Upper lobe of left lung (tissue), 6 donors: Measurements from ENCODE around the gene ZNF793. TPM values are rescaled to one million over a fixed set of nuclear protein-coding genes. Genes with fewer than 3 reads are reported as not detected.

ENCODE experiments used
- ATAC-seq, 2 donors: fragments of 200-7000 bp; cut with Tn5 transposase; one replicate each; pipeline ENCODE4 v1.9.1; 2022; ENCODE audit warnings: mild to moderate bottlenecking in 2 of 2, moderate library complexity in 2 of 2; ENCODE audit not compliant: low FRiP score in 2 of 2
- DNase-seq, 2 donors: peaks; one replicate each; pipeline ENCODE4 v3.0.0-alpha.2; 2019 to 2020
- H3K27ac ChIP-seq, 4 donors: fragments of 200-600 bp; sonication (generic); one replicate each; pipeline ENCODE4 v1.5.1; 2016 to 2019
- H3K27me3 ChIP-seq, 4 donors: fragments of 200-600 bp; sonication (generic); one replicate each; pipeline ENCODE4 v1.5.1; 2017 to 2019
- H3K36me3 ChIP-seq, 4 donors: fragments of 200-600 bp; sonication (generic); one replicate each; pipeline ENCODE4 v1.5.1; 2016 to 2019
- H3K4me1 ChIP-seq, 4 donors: fragments of 200-600 bp; sonication (generic); one replicate each; pipeline ENCODE4 v1.5.1; 2018 to 2019
- H3K4me3 ChIP-seq, 4 donors: fragments of 200-600 bp; sonication (generic); one replicate each; pipeline ENCODE4 v1.5.1; 2017 to 2019; ENCODE audit warnings: mild to moderate bottlenecking in 2 of 4, moderate library complexity in 1 of 4
- H3K9me3 ChIP-seq, 4 donors: fragments of 200-600 bp; sonication (generic); one replicate each; pipeline ENCODE4 v1.5.1; 2018 to 2019
- EP300 ChIP-seq, 4 donors: sonication (generic); formaldehyde crosslinking; IDR thresholded peaks; one replicate each; pipeline ENCODE4 v1.5.1; 2017; ENCODE audit warnings: antibody characterized with exemption in 4 of 4, control low read depth in 2 of 4
- POLR2A ChIP-seq, 4 donors: fragments of 450-650 bp; IDR thresholded peaks; one replicate each; pipeline ENCODE4 v1.5.1; 2016 to 2017; ENCODE audit warnings: antibody characterized with exemption in 4 of 4, mild to moderate bottlenecking in 2 of 4
- POLR2AphosphoS5 ChIP-seq, 2 donors: sonication (generic); formaldehyde crosslinking; IDR thresholded peaks; one replicate each; pipeline ENCODE4 v1.5.1; 2017; ENCODE audit warnings: antibody characterized with exemption in 2 of 2
- WGBS, 2 donors: methylation state at CpG; one replicate each; pipeline ENCODE4 v1.1.5; 2017 to 2018; 5-methylcytosine and 5-hydroxymethylcytosine counted together
- total RNA-seq, 6 donors: library from RNA; depleted of rRNA in 4 of 6; stranded (reverse); fragments of >200 nt in 4 of 6; gene quantifications; one replicate each; pipeline versions ENCODE4 v1.1.0 to v1.2.1, GENCODE V29; 2016 to 2021
- TF ChIP-seq, protein P1 (sequence below), 6 experiments: fragments of 450-650 bp in 4 of 6; fragments of 200-600 bp in 2 of 6; sonication (generic) in 2 of 6; IDR thresholded peaks; one replicate each; pipeline ENCODE4 v1.5.1; 2016 to 2019; ENCODE audit warnings: antibody characterized with exemption in 6 of 6
- donor health status: DM: no; HTN: no; CAD: no; lungs with moderate emphysema.
- donor health status: DM: no; HTN: yes; CAD: no; lungs with severe emphysema.

The ZNF793 gene
- total RNA-seq, 6 donors from 2014 or later, result 1.4 to 7.3 (median 3.0) TPM

DNA sequence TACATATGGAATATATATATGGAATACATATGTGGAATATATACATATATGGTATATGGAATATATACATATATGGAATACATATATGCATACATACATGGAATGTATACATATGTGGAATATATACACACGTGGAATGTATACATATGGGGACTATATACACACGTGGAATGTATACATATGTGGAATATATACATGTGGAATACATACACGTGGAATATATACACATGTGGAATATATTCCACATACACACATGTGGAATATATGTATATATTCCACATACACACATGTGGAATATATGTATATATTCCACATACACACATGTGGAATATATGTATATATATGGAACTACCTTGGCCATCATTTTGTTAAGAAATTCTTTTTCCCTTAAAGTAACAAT lies 56.8 kb downstream of the ZNF793 start:
- TF ChIP-seq POLR2AphosphoS5 (IDR thresholded peaks at IDR 0.05) (no peak), POLR2A (IDR thresholded peaks at IDR 0.05) (no peak), EP300 (IDR thresholded peaks at IDR 0.05) (no peak)
- TF ChIP-seq, protein P1, sequence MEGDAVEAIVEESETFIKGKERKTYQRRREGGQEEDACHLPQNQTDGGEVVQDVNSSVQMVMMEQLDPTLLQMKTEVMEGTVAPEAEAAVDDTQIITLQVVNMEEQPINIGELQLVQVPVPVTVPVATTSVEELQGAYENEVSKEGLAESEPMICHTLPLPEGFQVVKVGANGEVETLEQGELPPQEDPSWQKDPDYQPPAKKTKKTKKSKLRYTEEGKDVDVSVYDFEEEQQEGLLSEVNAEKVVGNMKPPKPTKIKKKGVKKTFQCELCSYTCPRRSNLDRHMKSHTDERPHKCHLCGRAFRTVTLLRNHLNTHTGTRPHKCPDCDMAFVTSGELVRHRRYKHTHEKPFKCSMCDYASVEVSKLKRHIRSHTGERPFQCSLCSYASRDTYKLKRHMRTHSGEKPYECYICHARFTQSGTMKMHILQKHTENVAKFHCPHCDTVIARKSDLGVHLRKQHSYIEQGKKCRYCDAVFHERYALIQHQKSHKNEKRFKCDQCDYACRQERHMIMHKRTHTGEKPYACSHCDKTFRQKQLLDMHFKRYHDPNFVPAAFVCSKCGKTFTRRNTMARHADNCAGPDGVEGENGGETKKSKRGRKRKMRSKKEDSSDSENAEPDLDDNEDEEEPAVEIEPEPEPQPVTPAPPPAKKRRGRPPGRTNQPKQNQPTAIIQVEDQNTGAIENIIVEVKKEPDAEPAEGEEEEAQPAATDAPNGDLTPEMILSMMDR (IDR thresholded peaks at IDR 0.05), result no peak
- WGBS, 2 donors, result 94% methylated on average over 3 of the region's 3 CpGs
- Histone ChIP-seq H3K27ac (no peak overlapping the region), H3K27me3 (no peaks in the 10 kb centered on the region), H3K9me3 (peaks cover 0 to 100% (median 72%) of the 10 kb centered on the region in 4 donors), H3K4me3 (no peak overlapping the region), H3K4me1 (no peaks in the 10 kb centered on the region), H3K36me3 (peaks cover 3 to 34% (median 18%) of the 10 kb centered on the region in 4 donors)
- DNase-seq (no peak), ATAC-seq (no peak)

DNA sequence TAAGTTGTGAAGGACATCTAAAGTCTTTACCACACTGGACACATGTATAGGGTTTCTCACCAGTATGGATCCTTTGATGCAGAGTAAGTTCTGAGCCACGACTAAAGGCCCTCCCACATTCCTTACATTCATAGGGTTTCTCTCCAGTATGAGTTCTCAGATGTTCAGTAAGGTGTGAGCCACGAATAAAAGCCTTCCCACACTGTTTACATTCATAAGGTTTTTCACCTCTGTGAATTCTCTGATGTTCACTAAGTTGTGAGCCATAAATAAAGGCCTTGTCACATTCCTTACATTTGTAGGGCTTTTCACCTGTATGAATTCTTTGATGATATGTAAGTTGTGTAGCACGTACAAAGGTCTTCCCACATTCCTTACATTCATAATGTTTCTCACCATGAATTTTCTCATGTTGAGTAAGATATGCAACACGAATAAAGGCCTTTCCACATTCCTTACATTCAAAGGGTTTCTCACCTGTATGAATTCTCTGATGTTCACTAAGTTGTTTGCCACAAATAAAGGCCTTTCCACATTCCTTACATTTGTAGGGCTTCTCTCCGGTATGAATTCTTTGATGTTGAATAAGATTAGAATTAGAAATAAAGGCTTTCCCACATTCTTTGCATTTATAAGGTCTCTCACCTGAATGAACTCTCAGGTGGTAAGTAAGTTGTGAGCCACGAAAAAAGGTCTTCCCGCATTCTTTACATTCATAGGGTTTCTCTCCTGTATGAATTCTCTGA lies 58.1 kb downstream of the ZNF793 start:
- Histone ChIP-seq H3K27me3 (no peaks in the 10 kb centered on the region), H3K27ac (no peak overlapping the region), H3K4me3 (no peak overlapping the region), H3K9me3 (peaks cover 0 to 100% (median 62%) of the 10 kb centered on the region in 4 donors), H3K36me3 (peaks cover 3 to 39% (median 22%) of the 10 kb centered on the region in 4 donors), H3K4me1 (no peaks in the 10 kb centered on the region)
- DNase-seq (no peak), ATAC-seq (no peak)
- no peak for TF ChIP-seq POLR2AphosphoS5 (IDR thresholded peaks at IDR 0.05)
- no peak for TF ChIP-seq POLR2A (IDR thresholded peaks at IDR 0.05)
- TF ChIP-seq, protein P1 (IDR thresholded peaks at IDR 0.05), result no peak
- TF ChIP-seq EP300 (IDR thresholded peaks at IDR 0.05), result no peak
- 91 to 94% methylated on average over 7 of the region's 7 CpGs for WGBS, 2 donors

DNA sequence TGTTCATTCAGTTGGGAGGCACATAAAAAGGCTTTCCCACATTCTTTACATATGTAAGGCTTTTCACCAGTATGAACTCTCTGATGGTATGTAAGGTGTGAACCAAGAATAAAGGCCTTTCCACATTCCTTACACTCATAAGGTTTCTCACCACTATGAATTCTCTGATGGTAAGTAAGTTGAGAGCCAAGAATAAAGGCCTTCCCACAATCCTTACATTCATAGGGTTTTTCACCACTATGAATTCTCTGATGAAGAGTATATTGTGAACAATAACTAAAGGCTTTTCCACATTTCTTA lies 58.6 kb downstream of the ZNF793 start:
- H3K9me3 ChIP-seq, result peaks cover 0 to 100% (median 57%) of the 10 kb centered on the region in 4 donors
- TF ChIP-seq, protein P1 (IDR thresholded peaks at IDR 0.05), result no peak
- TF ChIP-seq POLR2A (IDR thresholded peaks at IDR 0.05) (no peak), POLR2AphosphoS5 (IDR thresholded peaks at IDR 0.05) (no peak)
- H3K27me3 ChIP-seq, result no peaks in the 10 kb centered on the region
- ATAC-seq (no peak), DNase-seq (no peak)
- peaks cover 3 to 41% (median 22%) of the 10 kb centered on the region in 4 donors for H3K36me3 ChIP-seq
- no peak overlapping the region for H3K4me3 ChIP-seq
- no peak overlapping the region for H3K27ac ChIP-seq
- H3K4me1 ChIP-seq, result no peaks in the 10 kb centered on the region

DNA sequence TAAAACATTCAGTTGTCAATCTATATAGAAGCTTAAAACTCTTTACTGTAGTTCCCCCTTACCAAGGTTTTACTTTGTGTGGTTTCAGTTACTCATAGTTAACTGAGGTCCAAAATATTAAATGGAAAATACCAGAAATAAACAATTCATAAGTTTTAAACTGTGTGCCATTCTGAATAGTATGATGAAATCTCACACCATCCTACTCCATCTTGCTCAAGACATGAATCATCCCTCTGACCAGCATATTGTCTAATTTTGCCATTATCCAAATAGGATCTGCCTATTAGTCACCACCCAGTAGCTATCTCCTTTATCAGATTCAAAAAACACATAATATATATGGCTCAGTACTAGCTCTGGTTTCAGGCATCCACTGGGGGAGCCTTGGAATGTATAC lies 65.5 kb downstream of the ZNF793 start:
- DNase-seq (no peak), ATAC-seq (no peak)
- TF ChIP-seq POLR2A (IDR thresholded peaks at IDR 0.05) (no peak), POLR2AphosphoS5 (IDR thresholded peaks at IDR 0.05) (no peak), EP300 (IDR thresholded peaks at IDR 0.05) (no peak)
- TF ChIP-seq, protein P1 (IDR thresholded peaks at IDR 0.05), result no peak
- H3K27ac ChIP-seq, result no peak overlapping the region
- H3K27me3 ChIP-seq, result no peaks in the 10 kb centered on the region
- H3K9me3 ChIP-seq, result peaks cover 0 to 48% (median 12%) of the 10 kb centered on the region in 4 donors
- no peaks in the 10 kb centered on the region for H3K4me1 ChIP-seq
- no peak overlapping the region for H3K4me3 ChIP-seq
- peaks cover 0 to 22% (median 3%) of the 10 kb centered on the region in 4 donors for H3K36me3 ChIP-seq

DNA sequence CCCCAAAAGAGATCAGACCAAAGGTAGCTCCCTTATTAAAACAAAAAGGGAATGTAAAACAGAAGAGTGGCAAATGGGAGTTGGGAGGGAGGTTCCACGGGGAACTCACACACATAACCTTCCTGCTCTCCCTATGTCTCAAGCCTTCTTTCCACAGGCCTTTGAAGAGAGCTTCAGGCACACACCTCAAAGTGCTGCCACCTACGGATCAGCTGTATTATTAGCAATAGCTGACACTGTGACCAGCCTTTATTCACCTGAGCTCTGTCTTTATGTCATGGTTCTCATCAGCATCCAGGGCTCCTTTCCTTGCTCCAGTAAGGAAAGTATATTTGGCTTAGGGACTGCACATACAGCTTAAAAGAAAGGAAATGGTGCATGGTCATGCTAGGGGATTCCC lies 76.6 kb downstream of the ZNF793 start:
- Histone ChIP-seq H3K36me3 (peaks cover 9 to 85% (median 59%) of the 10 kb centered on the region in 4 donors), H3K27ac (no peak overlapping the region), H3K9me3 (peaks cover 68 to 98% (median 85%) of the 10 kb centered on the region in 4 donors), H3K4me1 (no peaks in the 10 kb centered on the region), H3K4me3 (no peak overlapping the region), H3K27me3 (no peaks in the 10 kb centered on the region)
- ATAC-seq, result no peak
- DNase-seq, result no peak
- 75 to 81% methylated on average over 2 of the region's 2 CpGs for WGBS, 2 donors
- no peak for TF ChIP-seq EP300 (IDR thresholded peaks at IDR 0.05)

Other genes starting within 250 kb of the ZNF793 start
- 1 to 10 TPM; 2.1 to 8.9 (median 3.5) TPM for gene ZNF527, start 135.8 kb upstream of the ZNF793 start, total RNA-seq
- 1 to 10 TPM; 1.0 to 4.8 (median 2.9) TPM for gene ZNF569, start 39.5 kb upstream of the ZNF793 start, total RNA-seq
- gene ZNF570, start 37.6 kb upstream of the ZNF793 start, total RNA-seq, result 1 to 10 TPM; 1.8 to 9.5 (median 5.4) TPM
- 10 to 100 TPM in 1 of 6 donors, 1 to 10 TPM in 4, under 1 TPM in 1; 0.89 to 14.6 (median 3.3) TPM for gene ZNF571, start 87.9 kb downstream of the ZNF793 start, total RNA-seq
- gene ZNF540, start 87.9 kb downstream of the ZNF793 start, total RNA-seq, result 1 to 10 TPM; 1.7 to 5.3 (median 4.0) TPM
- 10 to 100 TPM in 4 of 6 donors, 1 to 10 TPM in 2; 2.8 to 34.6 (median 12.3) TPM for gene ZFP30, start 148.5 kb downstream of the ZNF793 start, total RNA-seq
- gene ZNF607, start 212.8 kb downstream of the ZNF793 start, total RNA-seq, result 10 to 100 TPM in 1 of 6 donors, 1 to 10 TPM in 5; 2.3 to 10.8 (median 4.8) TPM